HepG2 (cell line): Measurements from ENCODE around the gene ZNF74. TPM values are rescaled to one million over a fixed set of nuclear protein-coding genes. Genes with fewer than 3 reads are reported as not detected.
A peak's percentile ranks its signal among the peaks of the same experiment; 100 is the strongest.

ENCODE experiments used
- ARID2 ChIP-seq: sonication (generic); formaldehyde crosslinking; IDR thresholded peaks from 2 replicates; pipeline ENCODE4 v1.8.1; 2022; ENCODE audit warnings: mild to moderate bottlenecking, missing genetic modification reagents, borderline replicate concordance
- CEBPZ ChIP-seq: IDR thresholded peaks from 2 replicates; pipeline ENCODE4 v1.6.1; 2012; ENCODE audit warnings: low read length, improper control_type of control experiment
- JUN ChIP-seq: sonication (generic); formaldehyde crosslinking; IDR thresholded peaks from 2 replicates; pipeline ENCODE4 v1.4.0; 2020; ENCODE audit warnings: mild to moderate bottlenecking, missing genetic modification reagents
- KDM5B ChIP-seq: sonication (generic); formaldehyde crosslinking; IDR thresholded peaks from 2 replicates; pipeline ENCODE4 v1.4.0; 2020; ENCODE audit warnings: missing genetic modification reagents, mild to moderate bottlenecking, borderline replicate concordance
- MAF1 ChIP-seq: sonication (generic); formaldehyde crosslinking; IDR thresholded peaks from 2 replicates; pipeline ENCODE4 v1.5.0; 2020; ENCODE audit warnings: missing genetic modification reagents, borderline replicate concordance
- PCBP1 ChIP-seq: fragments of 200-400 bp; formaldehyde crosslinking; IDR thresholded peaks from 2 replicates; pipeline ENCODE4 v1.6.1; 2017; ENCODE audit warnings: mild to moderate bottlenecking, low read depth, low read length, borderline replicate concordance
- POLR2AphosphoS5 ChIP-seq: IDR thresholded peaks from 2 replicates; pipeline ENCODE4 v1.6.1; 2012; ENCODE audit warnings: low read depth, low read length
- SETDB1 ChIP-seq: sonication (generic); formaldehyde crosslinking; IDR thresholded peaks from 2 replicates; pipeline ENCODE4 v1.5.1; 2020; ENCODE audit warnings: missing genetic modification reagents, mild to moderate bottlenecking, borderline replicate concordance
- SNAPC2 ChIP-seq: sonication (generic); formaldehyde crosslinking; IDR thresholded peaks from 2 replicates; pipeline ENCODE4 v1.8.1; 2022; ENCODE audit warnings: mild to moderate bottlenecking, missing genetic modification reagents
- SOX6 ChIP-seq, 2 experiments: fragments of 450-650 bp in 1 of 2; sonication (generic) in 1 of 2; formaldehyde crosslinking in 1 of 2; IDR thresholded peaks; 2 replicates each; pipeline versions ENCODE4 v1.4.0 to v1.6.1; 2017 to 2020; ENCODE audit warnings: antibody characterized with exemption in 1 of 2, mild to moderate bottlenecking in 1 of 2, missing genetic modification reagents in 1 of 2
- TBP ChIP-seq: sonication (generic); formaldehyde crosslinking; IDR thresholded peaks from 2 replicates; pipeline ENCODE4 v1.5.0; 2020; ENCODE audit warnings: missing genetic modification reagents
- TFDP2 ChIP-seq: sonication (generic); formaldehyde crosslinking; IDR thresholded peaks from 2 replicates; pipeline ENCODE4 v1.4.0; 2020; ENCODE audit warnings: missing genetic modification reagents
- ZFX ChIP-seq: sonication (generic); formaldehyde crosslinking; IDR thresholded peaks from 2 replicates; pipeline ENCODE4 v1.4.0; 2020; ENCODE audit warnings: mild to moderate bottlenecking, low read depth, missing genetic modification reagents, moderate library complexity
- ZNF101 ChIP-seq: sonication (generic); formaldehyde crosslinking; IDR thresholded peaks from 2 replicates; pipeline ENCODE4 v1.4.0; 2020; ENCODE audit warnings: mild to moderate bottlenecking, low read depth, missing genetic modification reagents, borderline replicate concordance
- ZNF343 ChIP-seq: sonication (generic); formaldehyde crosslinking; IDR thresholded peaks from 2 replicates; pipeline ENCODE4 v1.4.0; 2020; ENCODE audit warnings: mild to moderate bottlenecking, missing genetic modification reagents
- ZNF543 ChIP-seq: sonication (generic); formaldehyde crosslinking; IDR thresholded peaks from 2 replicates; pipeline ENCODE4 v1.4.0; 2020; ENCODE audit warnings: mild to moderate bottlenecking, missing genetic modification reagents
- ZNF562 ChIP-seq: sonication (generic); formaldehyde crosslinking; IDR thresholded peaks from 2 replicates; pipeline ENCODE4 v1.8.0; 2022; ENCODE audit warnings: missing genetic modification reagents, borderline replicate concordance
- polyA plus RNA-seq, 8 experiments: library from polyadenylated mRNA; depleted of rRNA in 3 of 8; stranded (reverse) in 7 of 8; unstranded in 1 of 8; fragments of >200 nt; fragmentation: Illumina TruSeq in 4 of 8; extraction: Trizol in 4 of 8; gene quantifications; 2 replicates each; pipeline versions ENCODE4 v1.2.1 to v1.2.3, GENCODE V29; 2011 to 2016; ENCODE audit warnings: low read depth in 4 of 8, missing spikeins in 1 of 8, mixed read lengths in 1 of 8; ENCODE audit not compliant: insufficient read depth in 1 of 8
- total RNA-seq, 5 experiments: library from RNA; depleted of rRNA; stranded (reverse); fragments of >200 nt; fragmentation: Illumina TruSeq; extraction: Trizol; gene quantifications; 2 replicates each; pipeline ENCODE4 v1.2.3, GENCODE V29; 2016; ENCODE audit warnings: low read depth in 1 of 5
- TF ChIP-seq, protein P1 (sequence below): sonication (generic); formaldehyde crosslinking; IDR thresholded peaks from 2 replicates; pipeline ENCODE4 v1.4.0; 2020; ENCODE audit warnings: missing genetic modification reagents, borderline replicate concordance
- TF ChIP-seq, protein P2 (sequence below): sonication (generic); formaldehyde crosslinking; IDR thresholded peaks from 2 replicates; pipeline ENCODE4 v1.9.0; 2021; ENCODE audit warnings: missing genetic modification reagents, borderline replicate concordance

The ZNF74 gene
- total and polyA plus RNA-seq, 2 of the 13 experiments (the other 11 are each of a cell fraction or from before 2014, with no cell fraction given), result 6.3 to 9.1 TPM

GRCh38 chr22:20436768-20437612 lies 43.0 kb downstream of the ZNF74 start (continued):
- TF ChIP-seq CEBPZ, result no peak
- TF ChIP-seq ZNF343 (CRISPR knock-in tag), result no peak
- TF ChIP-seq ZNF543 (CRISPR knock-in tag), result no peak
- TF ChIP-seq SETDB1 (CRISPR knock-in tag), result no peak
- TF ChIP-seq PCBP1, result no peak
- peak; percentile 68 for TF ChIP-seq ZFX
- TF ChIP-seq TFDP2 (CRISPR knock-in tag), result no peak
- TF ChIP-seq, protein P1, sequence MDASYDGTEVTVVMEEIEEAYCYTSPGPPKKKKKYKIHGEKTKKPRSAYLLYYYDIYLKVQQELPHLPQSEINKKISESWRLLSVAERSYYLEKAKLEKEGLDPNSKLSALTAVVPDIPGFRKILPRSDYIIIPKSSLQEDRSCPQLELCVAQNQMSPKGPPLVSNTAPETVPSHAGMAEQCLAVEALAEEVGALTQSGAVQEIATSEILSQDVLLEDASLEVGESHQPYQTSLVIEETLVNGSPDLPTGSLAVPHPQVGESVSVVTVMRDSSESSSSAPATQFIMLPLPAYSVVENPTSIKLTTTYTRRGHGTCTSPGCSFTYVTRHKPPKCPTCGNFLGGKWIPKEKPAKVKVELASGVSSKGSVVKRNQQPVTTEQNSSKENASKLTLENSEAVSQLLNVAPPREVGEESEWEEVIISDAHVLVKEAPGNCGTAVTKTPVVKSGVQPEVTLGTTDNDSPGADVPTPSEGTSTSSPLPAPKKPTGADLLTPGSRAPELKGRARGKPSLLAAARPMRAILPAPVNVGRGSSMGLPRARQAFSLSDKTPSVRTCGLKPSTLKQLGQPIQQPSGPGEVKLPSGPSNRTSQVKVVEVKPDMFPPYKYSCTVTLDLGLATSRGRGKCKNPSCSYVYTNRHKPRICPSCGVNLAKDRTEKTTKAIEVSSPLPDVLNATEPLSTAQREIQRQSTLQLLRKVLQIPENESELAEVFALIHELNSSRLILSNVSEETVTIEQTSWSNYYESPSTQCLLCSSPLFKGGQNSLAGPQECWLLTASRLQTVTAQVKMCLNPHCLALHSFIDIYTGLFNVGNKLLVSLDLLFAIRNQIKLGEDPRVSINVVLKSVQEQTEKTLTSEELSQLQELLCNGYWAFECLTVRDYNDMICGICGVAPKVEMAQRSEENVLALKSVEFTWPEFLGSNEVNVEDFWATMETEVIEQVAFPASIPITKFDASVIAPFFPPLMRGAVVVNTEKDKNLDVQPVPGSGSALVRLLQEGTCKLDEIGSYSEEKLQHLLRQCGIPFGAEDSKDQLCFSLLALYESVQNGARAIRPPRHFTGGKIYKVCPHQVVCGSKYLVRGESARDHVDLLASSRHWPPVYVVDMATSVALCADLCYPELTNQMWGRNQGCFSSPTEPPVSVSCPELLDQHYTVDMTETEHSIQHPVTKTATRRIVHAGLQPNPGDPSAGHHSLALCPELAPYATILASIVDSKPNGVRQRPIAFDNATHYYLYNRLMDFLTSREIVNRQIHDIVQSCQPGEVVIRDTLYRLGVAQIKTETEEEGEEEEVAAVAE (CRISPR knock-in tag), result no peak
- no peak for TF ChIP-seq ZNF562 (CRISPR knock-in tag)
- no peak for TF ChIP-seq JUN (CRISPR knock-in tag)
- TF ChIP-seq, protein P2, sequence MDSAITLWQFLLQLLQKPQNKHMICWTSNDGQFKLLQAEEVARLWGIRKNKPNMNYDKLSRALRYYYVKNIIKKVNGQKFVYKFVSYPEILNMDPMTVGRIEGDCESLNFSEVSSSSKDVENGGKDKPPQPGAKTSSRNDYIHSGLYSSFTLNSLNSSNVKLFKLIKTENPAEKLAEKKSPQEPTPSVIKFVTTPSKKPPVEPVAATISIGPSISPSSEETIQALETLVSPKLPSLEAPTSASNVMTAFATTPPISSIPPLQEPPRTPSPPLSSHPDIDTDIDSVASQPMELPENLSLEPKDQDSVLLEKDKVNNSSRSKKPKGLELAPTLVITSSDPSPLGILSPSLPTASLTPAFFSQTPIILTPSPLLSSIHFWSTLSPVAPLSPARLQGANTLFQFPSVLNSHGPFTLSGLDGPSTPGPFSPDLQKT (CRISPR knock-in tag), result no peak
- TF ChIP-seq KDM5B (CRISPR knock-in tag), result no peak
- no peak for TF ChIP-seq ARID2 (CRISPR knock-in tag)
- TF ChIP-seq ZNF101, result no peak
- TF ChIP-seq TBP (CRISPR knock-in tag), result no peak
- TF ChIP-seq POLR2AphosphoS5, result no peak
- no peak for TF ChIP-seq MAF1 (CRISPR knock-in tag)
- TF ChIP-seq SOX6 (IDR thresholded peaks at IDR 0.05), result no peak
- TF ChIP-seq SOX6 (CRISPR knock-in tag; IDR thresholded peaks at IDR 0.05), result no peak
- no peak for TF ChIP-seq SNAPC2 (CRISPR knock-in tag)
